ENCODE data around the gene COG5. TPM values are rescaled to one million over a fixed set of nuclear protein-coding genes. Genes with fewer than 3 reads are reported as not detected.

Gene COG5
- total and polyA plus RNA-seq, 2 of the 8 experiments (the other 6 are each of a cell fraction or from before 2014, with no cell fraction given), result 10.5 to 28.1 TPM

GRCh38 chr7:107196834-107197610 is 366.7 kb downstream of the COG5 start (continued):
- TF ChIP-seq CHD7 (IDR thresholded peaks at IDR 0.05; ENCODE audit: insufficient replicate concordance, low read length) (no peak), TEAD4 (IDR thresholded peaks at IDR 0.05; ENCODE audit: low read depth, low read length) (no peak), FOSL1 (IDR thresholded peaks at IDR 0.05; ENCODE audit: insufficient read depth, low read depth, low read length) (no peak), MAFK (IDR thresholded peaks at IDR 0.05; ENCODE audit: low read depth, low read length) (no peak)
